Measurements from ENCODE around the gene BMP2K. TPM values are rescaled to one million over a fixed set of nuclear protein-coding genes. Genes with fewer than 3 reads are reported as not detected.

The BMP2K gene
- total and polyA plus RNA-seq, 2 experiments from 2014 or later, result 27.3 to 96.5 TPM

DNA sequence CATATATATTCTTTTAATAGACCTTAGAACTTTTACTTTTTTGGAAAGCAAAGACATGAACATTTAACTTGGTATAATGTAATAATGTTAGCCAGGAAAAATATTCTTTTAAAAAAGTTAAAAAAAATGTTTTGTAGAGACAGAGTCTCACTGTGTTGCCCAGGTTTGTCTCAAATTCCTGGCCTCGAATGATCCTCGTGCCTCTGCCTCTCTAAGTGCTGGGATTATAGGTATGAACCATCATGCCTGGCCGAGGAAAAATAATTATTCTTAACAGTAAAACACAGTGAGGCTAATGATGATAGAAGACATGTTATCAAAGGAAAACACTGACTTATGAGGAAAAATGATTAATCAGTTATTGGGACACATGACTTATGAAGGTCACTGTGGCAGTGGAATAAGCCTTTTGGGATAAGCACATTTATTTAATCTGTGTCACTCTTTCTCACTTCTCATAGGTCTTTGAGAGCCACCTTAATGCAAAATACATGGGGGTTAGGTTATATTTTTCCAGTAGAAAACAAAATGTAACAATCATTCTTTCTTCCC, 6.0 kb upstream of the BMP2K start:
- Histone ChIP-seq H3K9me3 (ENCODE audit: low read depth) (no peaks in the 10 kb centered on the region), H4K20me1 (ENCODE audit: insufficient read depth, poor library complexity, severe bottlenecking) (no peaks in the 10 kb centered on the region), H3K79me2 (no peaks in the 10 kb centered on the region), H3K9me2 (replicated peaks; ENCODE audit: insufficient read depth) (no peaks in the 10 kb centered on the region), H3K27ac (no peak overlapping the region), H3K27me3 (no peaks in the 10 kb centered on the region), H3K4me1 (ENCODE audit: insufficient read depth) (no peaks in the 10 kb centered on the region), H3K36me3 (replicated peaks; ENCODE audit: insufficient read depth, low read depth) (no peaks in the 10 kb centered on the region), H3K4me2 (no peak overlapping the region), H3K4me3 (no peak overlapping the region), H2AFZ (no peak overlapping the region)
- TF ChIP-seq EZH2 (IDR thresholded peaks at IDR 0.05; ENCODE audit: borderline replicate concordance) (no peak), EZH2phosphoT487 (IDR thresholded peaks at IDR 0.05; ENCODE audit: low read depth, severe bottlenecking, unreplicated experiment) (no peak), CTCF (IDR thresholded peaks at IDR 0.05; ENCODE audit: poor library complexity) (no peak)
- DNase-seq (ENCODE audit: low spot score), result no peak
- WGBS (ENCODE audit: low lambda C conversion rate, missing lambda C conversion rate), result 83% methylated on average over 3 of the region's 3 CpGs

- WGBS (ENCODE audit: low lambda C conversion rate, missing lambda C conversion rate), result 89% methylated on average over 4 of the region's 4 CpGs
Measured at GRCh38 chr4:78772526-78773091, 3.5 kb upstream of the BMP2K start.

DNA sequence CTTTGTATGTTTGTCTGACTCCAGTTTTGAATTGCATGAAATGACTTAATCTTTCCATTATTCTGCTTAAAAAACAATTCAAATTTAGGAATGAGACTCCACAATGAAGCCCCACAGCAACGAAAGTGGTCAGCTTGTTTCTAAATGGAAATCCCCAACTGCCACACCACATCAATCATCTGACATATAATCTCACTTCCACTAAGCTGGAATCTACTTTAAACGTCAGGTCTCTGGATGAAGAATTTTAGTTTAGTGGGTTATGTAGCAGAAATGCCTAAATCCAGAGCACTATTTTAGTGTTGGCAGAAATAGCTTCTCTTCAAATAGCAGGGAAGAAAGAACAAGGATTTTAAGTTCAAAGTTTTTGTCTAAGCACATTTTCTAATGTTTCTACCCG, 1.7 kb upstream of the BMP2K start:
- H3K4me3 ChIP-seq, result no peak overlapping the region
- no peak overlapping the region for H2AFZ ChIP-seq
- H3K4me2 ChIP-seq, result peak overlapping the region; percentile 76
- no peaks in the 10 kb centered on the region for H3K36me3 ChIP-seq (replicated peaks; ENCODE audit: insufficient read depth, low read depth)
- H4K20me1 ChIP-seq (ENCODE audit: insufficient read depth, poor library complexity, severe bottlenecking), result peaks cover 14% of the 10 kb centered on the region
- peak overlapping the region; percentile 100 for H3K27ac ChIP-seq
- H3K9me2 ChIP-seq (replicated peaks; ENCODE audit: insufficient read depth), result no peaks in the 10 kb centered on the region
- H3K27me3 ChIP-seq, result no peaks in the 10 kb centered on the region
- peaks cover 29% of the 10 kb centered on the region for H3K79me2 ChIP-seq
- TF ChIP-seq EZH2phosphoT487 (IDR thresholded peaks at IDR 0.05; ENCODE audit: low read depth, severe bottlenecking, unreplicated experiment) (no peak), EZH2 (IDR thresholded peaks at IDR 0.05; ENCODE audit: borderline replicate concordance) (no peak), CTCF (IDR thresholded peaks at IDR 0.05; ENCODE audit: poor library complexity) (no peak)
- H3K9me3 ChIP-seq (ENCODE audit: low read depth), result no peaks in the 10 kb centered on the region
- no peak for DNase-seq (ENCODE audit: low spot score)
- peaks cover 13% of the 10 kb centered on the region for H3K4me1 ChIP-seq (ENCODE audit: insufficient read depth)
- WGBS (ENCODE audit: low lambda C conversion rate, missing lambda C conversion rate), result 55% methylated on average over 3 of the region's 3 CpGs

More at GRCh38 chr4:78772526-78773091, 3.5 kb upstream of the BMP2K start:
- no peaks in the 10 kb centered on the region for H3K4me1 ChIP-seq (ENCODE audit: insufficient read depth)
- H3K9me3 ChIP-seq (ENCODE audit: low read depth), result no peaks in the 10 kb centered on the region
- H4K20me1 ChIP-seq (ENCODE audit: insufficient read depth, poor library complexity, severe bottlenecking), result peaks cover 5% of the 10 kb centered on the region
- H3K36me3 ChIP-seq (replicated peaks; ENCODE audit: insufficient read depth, low read depth), result no peaks in the 10 kb centered on the region
- H3K4me2 ChIP-seq, result no peak overlapping the region
- H3K27ac ChIP-seq, result no peak overlapping the region
- no peaks in the 10 kb centered on the region for H3K27me3 ChIP-seq
- H2AFZ ChIP-seq, result no peak overlapping the region
- DNase-seq (ENCODE audit: low spot score), result no peak
- TF ChIP-seq EZH2 (IDR thresholded peaks at IDR 0.05; ENCODE audit: borderline replicate concordance) (no peak), CTCF (IDR thresholded peaks at IDR 0.05; ENCODE audit: poor library complexity) (no peak), EZH2phosphoT487 (IDR thresholded peaks at IDR 0.05; ENCODE audit: low read depth, severe bottlenecking, unreplicated experiment) (no peak)
- no peaks in the 10 kb centered on the region for H3K9me2 ChIP-seq (replicated peaks; ENCODE audit: insufficient read depth)
- peaks cover 11% of the 10 kb centered on the region for H3K79me2 ChIP-seq
- H3K4me3 ChIP-seq, result no peak overlapping the region
